MM.1S (cell line): Measurements from ENCODE around the gene NABP1.

Source experiments
- DNase-seq: peaks from one replicate; pipeline ENCODE4 v3.0.0-alpha.2; 2015
- H2AFZ ChIP-seq: fragments of 300-600 bp; sonication (generic); 2 replicates; pipeline ENCODE4 v1.6.0; 2016; ENCODE audit warnings: antibody characterized with exemption, low read length
- H3F3A ChIP-seq: fragments of 300-600 bp; sonication (generic); 2 replicates; pipeline ENCODE4 v1.6.1; 2016; ENCODE audit warnings: mild to moderate bottlenecking, antibody characterized with exemption, low read length, moderate library complexity, mixed read lengths; ENCODE audit not compliant: insufficient read depth
- H3K27ac ChIP-seq: fragments of 300-600 bp; sonication (generic); 2 replicates; pipeline ENCODE4 v1.5.1; 2016; ENCODE audit warnings: mild to moderate bottlenecking, low read length
- H3K27me3 ChIP-seq: fragments of 300-600 bp; sonication (generic); replicated peaks from 2 replicates; pipeline ENCODE4 v1.6.0; 2016; ENCODE audit warnings: low read length; ENCODE audit not compliant: insufficient read depth
- H3K36me3 ChIP-seq: fragments of 300-600 bp; sonication (generic); replicated peaks from 2 replicates; pipeline ENCODE4 v1.6.1; 2016; ENCODE audit warnings: mild to moderate bottlenecking, low read length, mixed read lengths; ENCODE audit not compliant: insufficient read depth
- H3K4me1 ChIP-seq: fragments of 300-600 bp; sonication (generic); 2 replicates; pipeline ENCODE4 v1.6.1; 2016; ENCODE audit warnings: low read length, mixed read lengths
- H3K4me2 ChIP-seq: fragments of 300-600 bp; sonication (generic); 2 replicates; pipeline ENCODE4 v1.6.0; 2016; ENCODE audit warnings: low read depth, low read length
- H3K4me3 ChIP-seq: fragments of 300-600 bp; sonication (generic); 2 replicates; pipeline ENCODE4 v1.5.1; 2016; ENCODE audit warnings: low read length, mixed read lengths
- H3K79me2 ChIP-seq: fragments of 300-600 bp; sonication (generic); 2 replicates; pipeline ENCODE4 v1.6.1; 2016; ENCODE audit warnings: mixed run types, low read length, mixed read lengths
- H3K9ac ChIP-seq: fragments of 300-600 bp; sonication (generic); 2 replicates; pipeline ENCODE4 v1.6.1; 2016; ENCODE audit warnings: low read length, mixed read lengths
- H3K9me2 ChIP-seq: fragments of 300-600 bp; sonication (generic); replicated peaks from 2 replicates; pipeline ENCODE4 v1.6.1; 2016; ENCODE audit warnings: mild to moderate bottlenecking, low read length, mixed read lengths; ENCODE audit not compliant: insufficient read depth
- H3K9me3 ChIP-seq: fragments of 300-600 bp; sonication (generic); replicated peaks from 2 replicates; pipeline ENCODE4 v1.6.1; 2016; ENCODE audit warnings: mild to moderate bottlenecking, low read length, mixed read lengths; ENCODE audit not compliant: insufficient read depth
- H4K20me1 ChIP-seq: fragments of 300-600 bp; sonication (generic); 2 replicates; pipeline ENCODE4 v1.6.1; 2016; ENCODE audit warnings: mild to moderate bottlenecking, low read length, moderate library complexity, mixed read lengths; ENCODE audit not compliant: insufficient read depth
- CTCF ChIP-seq: fragments of 300-600 bp; sonication (generic); IDR thresholded peaks from 2 replicates; pipeline ENCODE4 v1.5.1; 2016; ENCODE audit warnings: antibody characterized with exemption, low read length, mixed read lengths
- EZH2 ChIP-seq: fragments of 300-600 bp; sonication (generic); optimal IDR thresholded peaks from 2 replicates; pipeline ENCODE3; 2017; ENCODE audit warnings: low read depth, mild to moderate bottlenecking, antibody characterized with exemption, low read length, mixed read lengths
- EZH2phosphoT487 ChIP-seq: fragments of 300-600 bp; sonication (generic); IDR thresholded peaks from 2 replicates; pipeline ENCODE4 v1.6.1; 2018; ENCODE audit warnings: antibody characterized with exemption, low read length

NABP1 gene

GRCh38 chr2:191701029-191701428 lies 23.1 kb downstream of the NABP1 start:
- Histone ChIP-seq H3F3A (peaks cover 28% of the 10 kb centered on the region), H3K9me3 (no peaks in the 10 kb centered on the region), H3K4me3 (no peak overlapping the region), H4K20me1 (no peaks in the 10 kb centered on the region; the same call in 1 of the 2 replicates), H3K9ac (no peak overlapping the region), H3K9me2 (no peaks in the 10 kb centered on the region), H3K4me2 (no peak overlapping the region), H3K36me3 (no peaks in the 10 kb centered on the region), H2AFZ (no peak overlapping the region), H3K4me1 (no peaks in the 10 kb centered on the region), H3K79me2 (no peaks in the 10 kb centered on the region), H3K27me3 (no peaks in the 10 kb centered on the region), H3K27ac (no peak overlapping the region)
- no peak for DNase-seq
- TF ChIP-seq EZH2: no peak
- TF ChIP-seq CTCF: no peak
- no peak for TF ChIP-seq EZH2phosphoT487

- H3K4me1 ChIP-seq: no peaks in the 10 kb centered on the region
- H3K4me3 ChIP-seq: no peak overlapping the region
- H3K9me2 ChIP-seq: no peaks in the 10 kb centered on the region
- no peaks in the 10 kb centered on the region for H3K79me2 ChIP-seq
- H3K27ac ChIP-seq: no peak overlapping the region
- no peak overlapping the region for H3K4me2 ChIP-seq
- H3K27me3 ChIP-seq: no peaks in the 10 kb centered on the region
- no peak for DNase-seq
- H2AFZ ChIP-seq: no peak overlapping the region
- TF ChIP-seq EZH2: no peak
- TF ChIP-seq CTCF: no peak
- TF ChIP-seq EZH2phosphoT487: no peak
- H3K9ac ChIP-seq: no peak overlapping the region
- H4K20me1 ChIP-seq: no peaks in the 10 kb centered on the region; the same call in 1 of the 2 replicates
- H3F3A ChIP-seq: peaks cover 24% of the 10 kb centered on the region
- no peaks in the 10 kb centered on the region for H3K9me3 ChIP-seq
- no peaks in the 10 kb centered on the region for H3K36me3 ChIP-seq
Observed at GRCh38 chr2:191701696-191702095, 23.8 kb downstream of the NABP1 start.

GRCh38 chr2:191703079-191703725 lies 25.3 kb downstream of the NABP1 start:
- DNase-seq: no peak
- peaks cover 14% of the 10 kb centered on the region for H3F3A ChIP-seq
- H3K4me2 ChIP-seq: no peak overlapping the region
- no peaks in the 10 kb centered on the region for H3K79me2 ChIP-seq
- H3K4me1 ChIP-seq: no peaks in the 10 kb centered on the region
- H3K36me3 ChIP-seq: no peaks in the 10 kb centered on the region
- TF ChIP-seq CTCF (no peak), EZH2phosphoT487 (no peak), EZH2 (no peak)
- H4K20me1 ChIP-seq: no peaks in the 10 kb centered on the region
- H3K27me3 ChIP-seq: no peaks in the 10 kb centered on the region
- H2AFZ ChIP-seq: no peak overlapping the region
- H3K27ac ChIP-seq: no peak overlapping the region
- H3K4me3 ChIP-seq: no peak overlapping the region
- no peak overlapping the region for H3K9ac ChIP-seq
- H3K9me3 ChIP-seq: no peaks in the 10 kb centered on the region
- H3K9me2 ChIP-seq: no peaks in the 10 kb centered on the region
